Activated CD4-positive, alpha-beta T cell treated with anti-CD3 and anti-CD28 coated beads, Interleukin-2, Interleukin-6, amounts not matched to agents 100 ng/mL and 50 ng/mL, durations not matched to agents 16 hours and 8 hours (primary cell): ENCODE data around the gene RELT.

Experiments used
- DNase-seq: peaks from one replicate; pipeline ENCODE4 v3.0.0-alpha.2; 2020

The RELT gene

DNA sequence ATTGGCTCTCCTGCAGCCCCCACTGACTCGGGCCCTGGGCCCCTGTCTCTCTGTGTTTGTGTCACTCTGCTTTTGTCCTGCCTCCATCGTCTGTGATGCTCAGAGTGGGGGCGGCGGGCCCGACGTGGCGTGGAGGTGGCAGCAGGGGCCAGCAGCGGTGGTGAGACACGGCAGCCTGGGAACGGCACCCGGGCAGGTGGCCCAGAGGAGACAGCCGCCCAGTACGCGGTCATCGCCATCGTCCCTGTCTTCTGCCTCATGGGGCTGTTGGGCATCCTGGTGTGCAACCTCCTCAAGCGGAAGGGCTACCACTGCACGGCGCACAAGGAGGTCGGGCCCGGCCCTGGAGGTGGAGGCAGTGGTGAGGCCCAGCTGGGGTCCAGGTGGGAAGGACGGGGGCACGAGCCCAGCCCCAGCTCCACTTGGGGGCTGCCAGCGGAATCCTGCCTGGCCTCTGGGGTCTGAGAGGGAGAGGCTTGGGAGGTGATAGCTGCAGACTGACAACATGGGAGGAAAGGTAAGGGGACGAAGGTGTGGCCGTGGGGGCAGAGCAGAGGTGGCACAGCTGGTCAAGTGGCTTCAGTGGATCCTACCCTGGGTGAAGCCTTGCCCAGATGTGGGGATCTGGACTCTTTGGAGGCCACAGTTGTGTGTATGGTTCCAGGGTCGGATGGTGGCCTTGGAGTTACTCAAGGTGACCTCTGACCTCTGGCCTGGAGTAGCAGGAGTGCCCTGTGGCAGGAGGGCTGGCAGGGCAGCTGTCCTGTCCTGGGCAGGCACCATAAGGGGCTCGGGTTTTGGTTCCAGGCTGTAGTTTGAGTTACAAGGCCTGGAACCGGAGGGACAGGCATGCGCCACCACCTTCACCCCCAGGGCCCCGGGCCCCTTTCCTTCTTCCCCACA lies 16.2 kb downstream of the RELT start:
- no peak for DNase-seq

DNA sequence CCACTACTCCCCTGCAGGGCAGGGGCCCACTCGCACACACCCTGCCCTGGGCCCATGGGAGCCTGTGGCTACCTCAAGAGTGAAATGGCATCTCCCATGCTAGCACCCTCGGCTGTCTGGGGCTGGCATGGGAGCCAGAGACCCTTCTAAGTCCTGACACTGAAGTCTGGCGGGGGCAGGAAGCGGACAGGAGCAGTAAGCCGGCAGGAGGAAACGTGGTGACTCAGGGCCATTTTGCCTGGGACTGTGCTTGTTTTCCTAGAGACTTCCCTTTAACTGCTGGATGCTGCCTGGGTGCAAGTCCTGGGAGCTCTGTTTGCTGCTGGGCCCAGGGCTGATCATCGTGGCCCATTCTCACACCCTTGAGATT lies 16.8 kb downstream of the RELT start:
- DNase-seq = no peak

- DNase-seq = peak; percentile 68
Observed at GRCh38 chr11:73393479-73394415, 17.5 kb downstream of the RELT start.

DNA sequence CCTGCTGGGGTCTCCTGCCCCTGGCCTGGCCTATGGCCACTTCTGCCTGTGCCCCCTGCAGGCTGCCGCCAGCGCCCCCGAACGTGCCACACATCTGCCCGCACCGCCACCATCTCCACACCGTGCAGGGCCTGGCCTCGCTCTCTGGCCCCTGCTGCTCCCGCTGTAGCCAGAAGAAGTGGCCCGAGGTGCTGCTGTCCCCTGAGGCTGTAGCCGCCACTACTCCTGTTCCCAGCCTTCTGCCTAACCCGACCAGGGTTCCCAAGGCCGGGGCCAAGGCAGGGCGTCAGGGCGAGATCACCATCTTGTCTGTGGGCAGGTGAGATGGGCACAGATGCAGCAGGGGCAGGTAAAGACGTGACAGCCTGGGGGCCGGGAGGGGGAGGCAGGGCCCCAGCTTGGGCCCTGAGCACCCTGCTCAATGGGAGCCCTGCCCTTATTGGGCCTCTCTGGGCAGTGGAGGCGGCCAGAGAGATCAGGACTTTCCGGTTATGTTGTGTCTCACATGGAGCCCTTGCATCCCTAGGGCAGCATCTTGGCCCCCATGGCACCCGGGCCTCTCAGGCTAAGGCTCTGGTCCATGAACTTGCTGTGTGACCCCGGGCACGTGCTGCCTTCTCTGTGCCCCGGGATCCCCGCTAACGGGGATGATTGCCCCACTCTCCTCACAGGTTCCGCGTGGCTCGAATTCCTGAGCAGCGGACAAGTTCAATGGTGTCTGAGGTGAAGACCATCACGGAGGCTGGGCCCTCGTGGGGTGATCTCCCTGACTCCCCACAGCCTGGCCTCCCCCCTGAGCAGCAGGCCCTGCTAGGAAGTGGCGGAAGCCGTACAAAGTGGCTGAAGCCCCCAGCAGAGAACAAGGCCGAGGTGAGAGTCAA lies 18.5 kb downstream of the RELT start:
- no peak for DNase-seq

DNA sequence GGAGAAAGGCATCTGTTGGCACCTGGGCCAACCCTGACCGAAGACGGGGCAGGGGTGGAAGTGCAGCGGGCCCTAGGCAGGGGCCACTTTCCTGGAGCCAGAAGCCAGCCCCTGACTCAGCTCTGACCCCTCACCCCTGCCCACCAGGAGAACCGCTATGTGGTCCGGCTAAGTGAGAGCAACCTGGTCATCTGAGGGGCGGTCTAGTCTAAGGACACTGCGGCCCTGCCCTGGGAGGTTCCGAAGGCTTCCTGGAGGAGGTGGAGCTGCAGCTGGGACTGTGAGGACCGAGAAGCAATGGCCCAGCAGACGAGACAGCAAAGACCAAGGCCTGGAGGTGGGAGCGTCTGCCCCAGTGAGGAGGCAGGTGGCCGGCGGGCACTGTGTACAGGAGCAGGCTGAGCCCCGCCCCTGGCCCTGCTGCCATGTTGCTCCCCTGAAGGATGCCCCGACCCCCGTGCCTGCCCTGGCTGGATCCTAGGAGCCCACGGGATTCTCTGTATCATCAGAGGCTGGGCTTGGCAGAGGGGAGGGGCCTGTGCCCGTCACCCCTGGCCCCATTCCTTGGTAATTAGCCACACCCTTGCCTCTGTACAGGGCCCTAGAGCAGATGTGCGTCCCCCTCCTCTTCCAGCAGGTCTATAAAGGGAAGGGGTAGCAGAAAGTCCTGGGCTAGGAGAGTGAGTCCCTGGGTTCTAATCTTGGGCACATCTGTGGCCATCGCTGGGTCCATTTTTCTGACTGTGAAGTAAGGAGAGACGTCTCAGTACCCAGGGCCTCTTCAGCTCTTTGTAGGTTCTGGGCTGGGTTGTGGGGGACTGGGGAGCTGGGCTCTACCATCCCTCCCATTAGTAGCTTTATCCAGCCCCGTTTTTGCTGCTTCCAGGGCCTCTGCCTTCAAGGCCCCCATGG lies 19.4 kb downstream of the RELT start:
- no peak for DNase-seq

DNA sequence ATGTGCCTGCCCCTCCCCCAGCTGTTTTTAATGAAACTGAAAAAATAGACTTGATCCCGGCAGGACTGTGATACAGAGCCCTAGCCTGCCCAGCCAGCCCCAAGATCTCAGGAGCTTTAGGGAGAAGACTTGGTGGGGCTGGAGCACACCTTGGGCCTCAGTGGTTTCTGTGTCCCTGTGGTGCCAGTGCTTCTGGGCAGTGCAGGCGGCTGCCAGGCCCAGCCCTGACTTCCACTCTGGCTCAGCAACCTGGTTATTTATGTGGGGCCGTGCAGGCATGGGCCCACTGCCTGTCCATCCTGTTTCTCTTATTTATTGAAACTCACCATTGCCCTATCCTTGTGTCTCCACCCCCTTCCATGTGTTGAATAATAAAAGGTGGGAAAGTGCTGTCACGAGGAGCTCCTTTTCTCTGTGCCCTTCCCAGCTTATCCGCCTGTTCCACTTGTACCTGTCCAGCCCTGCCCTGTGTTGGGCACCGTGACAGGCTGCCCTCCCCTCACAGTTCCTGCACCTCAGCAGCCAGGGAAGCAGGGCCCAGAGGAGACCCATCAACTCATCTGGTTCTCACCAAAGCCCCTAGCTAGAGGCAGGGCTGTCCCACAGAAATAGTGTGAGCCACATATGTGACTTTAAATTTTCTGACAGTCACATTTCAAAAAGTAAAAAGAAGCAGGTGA lies 20.2 kb downstream of the RELT start:
- DNase-seq = no peak

DNA sequence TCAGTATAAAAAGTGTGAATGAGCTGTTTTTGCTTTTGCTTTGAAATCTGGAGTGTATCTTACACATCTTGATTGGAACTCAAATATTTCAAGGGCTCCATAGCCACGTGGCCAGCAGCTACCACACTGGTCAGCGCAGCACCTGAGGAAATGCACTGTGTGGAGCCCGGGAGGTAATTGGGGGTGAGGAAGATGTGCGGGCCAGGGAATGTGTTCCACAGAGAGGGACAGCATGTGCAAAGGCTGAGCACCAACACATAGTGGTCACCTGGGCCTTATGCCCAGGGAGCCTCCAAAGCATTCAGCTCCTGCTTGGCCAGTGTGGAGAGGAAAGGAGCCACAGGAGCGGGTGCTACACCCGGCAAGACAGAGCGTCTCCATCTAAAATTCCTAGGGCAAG lies 20.8 kb downstream of the RELT start:
- no peak for DNase-seq

- no peak for DNase-seq
Observed at GRCh38 chr11:73397468-73398131, 21.4 kb downstream of the RELT start.

- DNase-seq = no peak
Observed at GRCh38 chr11:73398132-73398526, 21.9 kb downstream of the RELT start.

DNA sequence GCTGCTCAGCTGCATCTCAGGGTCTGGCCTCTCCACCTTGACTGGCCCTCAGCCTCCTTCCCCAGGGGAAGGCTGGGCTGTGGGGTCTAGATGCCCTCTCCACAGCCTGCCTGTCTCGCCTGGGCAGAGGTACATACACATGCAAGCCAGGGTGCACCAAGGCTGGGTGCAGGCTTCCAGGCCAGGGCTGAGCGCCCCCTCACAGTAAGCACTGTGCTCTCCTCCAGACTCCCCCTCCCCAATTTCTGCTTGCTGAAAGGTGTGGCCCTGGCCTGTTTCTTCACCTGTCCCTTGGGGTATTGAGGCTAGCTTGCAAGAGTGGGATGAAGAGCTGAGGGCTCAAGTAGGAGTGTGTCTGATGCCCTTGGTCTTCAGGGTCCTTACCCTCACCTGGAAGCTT lies 22.5 kb downstream of the RELT start:
- no peak for DNase-seq

DNA sequence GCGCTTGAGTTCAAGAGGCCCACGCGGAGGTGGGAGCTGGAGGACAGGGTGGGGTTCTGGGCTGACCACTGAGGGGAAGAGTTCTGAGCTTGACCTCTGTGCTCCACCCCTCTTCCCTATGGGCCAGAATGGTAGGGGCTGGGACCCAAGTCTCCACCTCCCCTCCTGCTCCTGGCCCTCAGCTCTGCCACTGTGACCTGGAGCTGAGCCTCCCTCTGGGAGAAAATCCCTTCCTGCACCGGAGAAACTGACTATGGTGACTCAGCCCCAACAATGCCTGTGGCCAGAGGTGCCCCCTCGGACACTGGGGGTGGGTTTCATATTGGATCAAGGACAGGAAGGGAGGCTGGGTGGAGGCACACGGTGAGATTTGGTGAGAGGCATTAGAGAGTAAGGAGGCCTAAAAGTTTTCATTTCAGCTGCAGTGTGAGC lies 23.0 kb downstream of the RELT start:
- DNase-seq = no peak

GRCh38 chr11:73399636-73400035 lies 23.4 kb downstream of the RELT start:
- no peak for DNase-seq

GRCh38 chr11:73400293-73400692 lies 24.1 kb downstream of the RELT start:
- DNase-seq = no peak

DNA sequence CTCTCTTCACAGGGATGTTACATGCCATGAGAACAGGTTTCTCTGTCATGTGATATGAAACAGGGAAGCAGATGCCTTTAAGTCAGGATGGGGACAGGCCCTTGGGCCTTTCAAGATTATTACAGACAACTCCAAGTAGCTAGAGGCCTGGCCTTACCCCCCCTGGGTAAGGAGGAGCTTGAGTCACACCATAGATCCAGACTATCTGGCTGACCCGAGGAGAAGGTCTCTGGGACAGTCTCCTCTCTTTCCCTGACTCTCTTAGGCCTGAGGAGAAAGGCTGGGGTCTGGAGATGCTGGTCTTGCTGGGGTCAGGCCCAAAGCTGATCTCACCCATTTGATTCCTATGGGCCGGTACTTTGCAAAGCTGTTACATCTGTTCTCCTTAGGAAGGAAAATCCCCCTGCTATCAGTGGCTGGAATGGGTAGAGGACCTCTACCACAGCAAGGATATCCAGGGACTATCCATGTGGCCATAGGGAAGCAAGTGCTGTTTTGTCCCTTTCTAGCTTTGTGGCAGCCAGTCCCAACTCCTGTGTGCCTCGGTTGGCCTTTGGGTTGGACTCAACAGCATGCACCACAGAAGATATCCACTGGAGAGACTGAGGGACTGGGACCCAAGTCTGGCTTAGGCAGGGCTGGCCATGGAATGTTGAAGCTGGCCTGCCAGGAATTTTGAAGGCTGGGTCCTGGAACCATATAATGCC lies 25.2 kb downstream of the RELT start:
- DNase-seq = no peak

DNA sequence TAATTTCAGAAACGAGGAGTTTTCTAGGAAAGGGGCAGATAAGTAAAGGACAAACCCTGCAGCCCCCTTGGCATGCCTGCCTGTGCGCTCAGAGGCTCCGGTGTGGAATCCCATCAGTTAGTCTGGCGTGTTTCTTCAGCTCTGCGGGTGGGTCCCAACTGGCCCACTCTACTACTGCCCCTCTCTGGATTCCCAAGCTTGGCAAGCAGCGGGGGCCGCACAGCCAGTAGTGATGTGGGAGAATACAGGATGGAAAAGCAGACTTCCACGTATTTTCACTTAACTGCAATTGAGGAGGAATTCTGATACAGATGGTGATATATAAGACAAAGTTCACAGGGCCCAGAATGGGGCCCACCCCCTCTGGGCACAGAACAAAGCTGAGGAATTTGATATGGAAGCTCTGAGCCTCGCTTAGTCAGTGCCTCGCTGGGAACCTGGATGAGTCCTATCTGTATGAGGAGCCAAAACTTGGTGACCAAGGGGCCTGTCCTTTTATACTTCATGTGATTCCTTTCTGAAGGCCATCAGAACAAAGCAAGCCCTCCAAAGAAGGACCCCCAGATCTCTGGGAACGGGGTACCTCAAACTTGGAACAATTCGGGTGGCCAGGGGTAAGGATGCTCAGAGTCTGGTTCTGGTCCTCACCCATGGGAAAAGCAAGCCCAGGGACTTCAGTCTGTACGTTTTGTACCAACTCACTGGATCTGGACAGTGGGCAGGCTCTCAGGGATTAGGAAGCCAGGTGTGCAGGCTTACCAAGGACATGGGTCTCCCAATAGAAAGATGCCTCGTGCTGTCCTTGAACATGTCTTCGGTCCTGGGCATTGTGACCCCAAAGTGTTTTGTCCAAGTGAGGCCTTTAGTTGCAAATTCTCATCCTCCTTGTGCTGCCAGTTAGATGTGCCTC lies 26.0 kb downstream of the RELT start:
- DNase-seq = no peak

- DNase-seq = no peak
Observed at GRCh38 chr11:73402834-73403185, 26.6 kb downstream of the RELT start.

DNA sequence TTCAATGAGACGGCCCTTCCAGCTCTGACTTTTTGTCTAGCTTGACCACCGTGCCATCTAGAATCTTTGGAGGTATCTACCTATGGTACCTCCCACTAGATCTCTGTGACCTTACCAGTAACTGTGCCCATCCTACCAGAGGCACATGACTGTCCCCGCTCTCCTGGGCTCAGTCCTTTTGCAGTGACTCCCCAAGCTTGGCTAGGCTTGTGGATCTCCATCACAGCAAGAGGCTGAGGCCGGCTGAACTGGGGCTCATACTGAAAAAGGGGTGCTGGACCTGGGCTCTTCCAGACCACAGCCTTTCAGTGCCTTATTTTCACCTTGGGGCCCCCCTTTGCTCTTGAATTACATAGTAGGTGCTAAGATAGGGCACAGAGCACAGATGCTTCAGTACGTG lies 27.3 kb downstream of the RELT start:
- DNase-seq = no peak

DNA sequence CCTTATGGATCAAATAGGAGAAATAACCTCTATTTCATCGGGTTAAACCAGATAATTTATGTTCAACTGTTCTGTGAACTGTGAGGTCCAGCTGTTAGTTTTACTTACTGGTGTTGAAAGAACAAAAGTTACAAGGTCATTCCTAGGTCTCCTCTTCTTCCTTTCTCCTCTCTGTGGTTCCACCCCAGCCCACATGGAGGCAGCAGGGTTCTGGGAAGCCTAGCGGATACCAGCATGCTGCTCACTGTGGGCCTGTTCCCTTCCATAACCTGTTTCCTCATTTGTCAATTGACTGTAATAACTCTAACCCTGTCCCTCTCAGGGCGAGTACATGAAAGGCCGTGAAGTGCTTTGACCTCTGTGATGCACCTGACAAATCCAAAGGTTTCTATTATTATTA lies 27.8 kb downstream of the RELT start:
- no peak for DNase-seq
